Adrenal gland (tissue), 12 donors: ENCODE data around the gene SMAD3. TPM values are rescaled to one million over a fixed set of nuclear protein-coding genes. Genes with fewer than 3 reads are reported as not detected.

Experiments
- DNase-seq, 7 donors: peaks; one replicate each; pipeline ENCODE4 v3.0.0-alpha.2; 2019 to 2020
- H3K27ac ChIP-seq, 5 donors: fragments of 200-600 bp; sonication (generic) in 4 of 5; 1 replicate in 3 of 5; 2 replicates in 2 of 5; pipeline versions ENCODE4 v1.5.1 to v1.8.0; 2016 to 2020; ENCODE audit warnings: mild to moderate bottlenecking in 1 of 5
- H3K27me3 ChIP-seq: fragments of 200-600 bp; 2 replicates; pipeline ENCODE4 v1.8.0; 2021
- H3K36me3 ChIP-seq, 2 donors: fragments of 200-600 bp; replicated peaks in 1 of 2; 1 replicate in 1 of 2; 2 replicates in 1 of 2; pipeline versions ENCODE4 v1.5.1 to v1.8.0; 2018 to 2022
- H3K4me1 ChIP-seq, 2 donors: fragments of 200-600 bp; replicated peaks in 1 of 2; 1 replicate in 1 of 2; 2 replicates in 1 of 2; pipeline versions ENCODE4 v1.5.1 to v1.8.0; 2018 to 2021
- H3K4me3 ChIP-seq, 4 donors: fragments of 200-600 bp; sonication (generic) in 3 of 4; one replicate each; pipeline ENCODE4 v1.5.1; 2016 to 2018
- H3K9me3 ChIP-seq, 3 donors: fragments of 200-600 bp; sonication (generic) in 1 of 3; replicated peaks in 1 of 3; 1 replicate in 2 of 3; 2 replicates in 1 of 3; pipeline versions ENCODE4 v1.5.1 to v1.8.0; 2016 to 2021
- CTCF ChIP-seq, 6 experiments: fragments of 450-650 bp in 4 of 6; fragments of 200-600 bp in 2 of 6; sonication (generic) in 1 of 6; IDR thresholded peaks; 1 replicate in 5 of 6; 2 replicates in 1 of 6; pipeline versions ENCODE4 v1.5.1 to v1.8.0; 2016 to 2021; ENCODE audit warnings: antibody characterized with exemption in 6 of 6, mild to moderate bottlenecking in 2 of 6, moderate library complexity in 1 of 6
- POLR2A ChIP-seq, 2 donors: fragments of 450-650 bp; IDR thresholded peaks; one replicate each; pipeline ENCODE4 v1.6.1; 2017; ENCODE audit warnings: antibody characterized with exemption in 2 of 2, mild to moderate bottlenecking in 2 of 2, moderate library complexity in 1 of 2
- WGBS, 4 donors: extraction: QIAGEN DNeasy Blood & Tissue Kit in 2 of 4; methylation state at CpG; one replicate each; pipeline versions ENCODE4 v1.1.5 to v1.1.7; 2013 to 2017; 5-methylcytosine and 5-hydroxymethylcytosine counted together
- intact Hi-C, 2 donors: fragments of 100-400 bp; cut with DNase I; formaldehyde crosslinking; loops; one replicate each; pipeline versions ENCODE4 v1.14.1 to v1.15.0; 2022 to 2023
- polyA plus RNA-seq, 3 donors: library from polyadenylated mRNA; stranded (reverse); fragments of 200-250 nt in 2 of 3; fragments of 350-450 nt in 1 of 3; fragmentation: Illumina TruSeq in 1 of 3; extraction: RNeasy Lipid Tissue Mini Kit (QIAGEN cat#74804) in 1 of 3; gene quantifications; one replicate each; pipeline ENCODE4 v1.2.3, GENCODE V29; 2013 to 2014
- total RNA-seq, 9 donors: library from RNA; depleted of rRNA in 4 of 9; stranded (reverse); fragments of >200 nt in 4 of 9; fragments of 120-200 nt in 1 of 9; fragmentation: NEBNext Ultra II Directional in 1 of 9; extraction: Animal tissue kit (Norgen Biotek cat#: 25700) in 1 of 9; gene quantifications; one replicate each; pipeline versions ENCODE4 v1.1.0 to v1.2.4, GENCODE V29; 2013 to 2023
- donor health status: healthy with polysubstance abuse.
- donor health status: Bipolar disorder and iron deficiency.
- donor health status: DM: yes; HTN: yes; CAD: no.
- donor health status: DM: no; HTN: no; CAD: no.
- donor health status: DM: no; HTN: no; CAD: no.
- donor health status: DM: yes; HTN: yes; CAD: no.

Gene SMAD3
- total and polyA plus RNA-seq, 12 donors: 6.4 to 92.0 (median 8.0) TPM

GRCh38 chr15:67161412-67161811 lies 96.0 kb downstream of the SMAD3 start:
- peaks cover 0 to 4% of the 10 kb centered on the region in 2 donors for H3K4me1 ChIP-seq
- no peak for DNase-seq
- no peak overlapping the region for H3K4me3 ChIP-seq
- intact Hi-C loops: no loop called here
- no peaks in the 10 kb centered on the region for H3K27me3 ChIP-seq
- TF ChIP-seq POLR2A (IDR thresholded peaks at IDR 0.05) (no peak), CTCF (IDR thresholded peaks at IDR 0.05) (no peak)
- no peak overlapping the region for H3K27ac ChIP-seq
- no peaks in the 10 kb centered on the region for H3K9me3 ChIP-seq
- H3K36me3 ChIP-seq: peaks cover 0 to 3% of the 10 kb centered on the region in 2 donors
- WGBS, 4 donors: 81 to 95% (median 89%) methylated on average over 5 of the region's 5 CpGs

DNA sequence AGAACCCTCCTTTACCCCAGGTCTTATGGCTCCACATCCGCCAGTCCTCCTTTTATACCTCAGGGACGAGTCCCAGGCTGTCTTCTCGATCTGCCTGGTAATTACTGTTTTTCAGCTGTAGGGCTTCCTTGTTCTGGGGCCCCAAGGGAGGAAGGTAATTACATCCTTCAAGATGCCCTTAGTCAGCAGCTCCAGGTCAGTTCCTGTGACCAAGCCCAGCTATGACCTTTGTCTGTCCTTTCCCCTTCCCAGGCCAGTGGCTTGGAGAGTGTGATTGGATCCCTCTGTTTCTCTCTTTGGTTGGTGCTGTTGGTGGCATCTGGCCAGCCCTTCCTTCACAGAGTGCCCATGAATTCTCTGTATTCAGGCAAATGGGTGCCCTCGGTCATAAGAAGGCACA lies 96.5 kb downstream of the SMAD3 start:
- Histone ChIP-seq H3K27ac (no peak overlapping the region), H3K27me3 (no peaks in the 10 kb centered on the region), H3K4me3 (no peak overlapping the region), H3K4me1 (peaks cover 0 to 4% of the 10 kb centered on the region in 2 donors), H3K9me3 (no peaks in the 10 kb centered on the region), H3K36me3 (peaks cover 0 to 3% of the 10 kb centered on the region in 2 donors)
- no peak for TF ChIP-seq CTCF (IDR thresholded peaks at IDR 0.05)
- 90 to 98% (median 93%) methylated on average over 4 of the region's 4 CpGs for WGBS, 4 donors
- DNase-seq: no peak
- intact Hi-C loops: no loop called here

GRCh38 chr15:67163180-67163579 lies 97.8 kb downstream of the SMAD3 start:
- WGBS, 4 donors: 95 to 99% (median 98%) methylated on average over 6 of the region's 6 CpGs
- no peaks in the 10 kb centered on the region for H3K27me3 ChIP-seq
- no peak overlapping the region for H3K27ac ChIP-seq
- no peak for TF ChIP-seq POLR2A (IDR thresholded peaks at IDR 0.05)
- TF ChIP-seq CTCF (IDR thresholded peaks at IDR 0.05): no peak
- H3K9me3 ChIP-seq: no peaks in the 10 kb centered on the region
- intact Hi-C loops: no loop called here
- no peaks in the 10 kb centered on the region for H3K4me1 ChIP-seq
- DNase-seq: no peak
- H3K36me3 ChIP-seq: peaks cover 0 to 3% of the 10 kb centered on the region in 2 donors
- H3K4me3 ChIP-seq: no peak overlapping the region

- H3K27ac ChIP-seq: peak overlapping the region in 1 of 5 donors; percentile 62
- H3K36me3 ChIP-seq: peaks cover 0 to 3% of the 10 kb centered on the region in 2 donors
- H3K4me3 ChIP-seq: no peak overlapping the region
- H3K4me1 ChIP-seq: no peaks in the 10 kb centered on the region
- no peak for DNase-seq
- H3K27me3 ChIP-seq: no peaks in the 10 kb centered on the region
- intact Hi-C loops: no loop called here
- WGBS, 4 donors: 69 to 84% (median 74%) methylated on average over 5 of the region's 5 CpGs
- TF ChIP-seq POLR2A (IDR thresholded peaks at IDR 0.05) (no peak), CTCF (IDR thresholded peaks at IDR 0.05) (no peak)
- no peaks in the 10 kb centered on the region for H3K9me3 ChIP-seq
Measured at GRCh38 chr15:67164401-67164791, 99.0 kb downstream of the SMAD3 start.
